SJCRH30 (cell line): ENCODE measurements around the gene POLE. TPM values are rescaled to one million over a fixed set of nuclear protein-coding genes. Genes with fewer than 3 reads are reported as not detected.

ENCODE experiments used
- DNase-seq, 2 experiments: peaks; one replicate each; pipeline ENCODE4 v3.0.0-alpha.2; 2015 to 2020
- H3K27ac ChIP-seq: fragments of 250-450 bp; sonication (Bioruptor Pico); 2 replicates; pipeline ENCODE4 v1.5.1; 2020; ENCODE audit warnings: mild to moderate bottlenecking, moderate library complexity
- H3K27me3 ChIP-seq: fragments of 250-450 bp; sonication (Bioruptor Pico); 2 replicates; pipeline ENCODE4 v1.5.1; 2020; ENCODE audit warnings: mild to moderate bottlenecking, moderate library complexity
- H3K36me3 ChIP-seq: fragments of 250-450 bp; sonication (Bioruptor Pico); 2 replicates; pipeline ENCODE4 v1.5.1; 2020; ENCODE audit warnings: mild to moderate bottlenecking, moderate library complexity
- H3K4me1 ChIP-seq: fragments of 250-450 bp; sonication (Bioruptor Pico); 2 replicates; pipeline ENCODE4 v1.5.1; 2020; ENCODE audit warnings: mild to moderate bottlenecking, moderate library complexity
- H3K4me3 ChIP-seq: fragments of 250-450 bp; sonication (Bioruptor Pico); 2 replicates; pipeline ENCODE4 v1.5.1; 2020; ENCODE audit warnings: mild to moderate bottlenecking, moderate library complexity
- H3K9me3 ChIP-seq: fragments of 250-450 bp; sonication (Bioruptor Pico); replicated peaks from 2 replicates; pipeline ENCODE4 v1.5.1; 2020; ENCODE audit warnings: mild to moderate bottlenecking, moderate library complexity
- total RNA-seq: library from RNA; depleted of rRNA; stranded (reverse); fragments of >200 nt; shearing (Covaris generic); gene quantifications from 2 replicates; pipeline ENCODE4 v1.2.3, GENCODE V29; 2014

The POLE gene
- total RNA-seq, 1 experiment from 2014 or later, result 95.8 TPM

DNA sequence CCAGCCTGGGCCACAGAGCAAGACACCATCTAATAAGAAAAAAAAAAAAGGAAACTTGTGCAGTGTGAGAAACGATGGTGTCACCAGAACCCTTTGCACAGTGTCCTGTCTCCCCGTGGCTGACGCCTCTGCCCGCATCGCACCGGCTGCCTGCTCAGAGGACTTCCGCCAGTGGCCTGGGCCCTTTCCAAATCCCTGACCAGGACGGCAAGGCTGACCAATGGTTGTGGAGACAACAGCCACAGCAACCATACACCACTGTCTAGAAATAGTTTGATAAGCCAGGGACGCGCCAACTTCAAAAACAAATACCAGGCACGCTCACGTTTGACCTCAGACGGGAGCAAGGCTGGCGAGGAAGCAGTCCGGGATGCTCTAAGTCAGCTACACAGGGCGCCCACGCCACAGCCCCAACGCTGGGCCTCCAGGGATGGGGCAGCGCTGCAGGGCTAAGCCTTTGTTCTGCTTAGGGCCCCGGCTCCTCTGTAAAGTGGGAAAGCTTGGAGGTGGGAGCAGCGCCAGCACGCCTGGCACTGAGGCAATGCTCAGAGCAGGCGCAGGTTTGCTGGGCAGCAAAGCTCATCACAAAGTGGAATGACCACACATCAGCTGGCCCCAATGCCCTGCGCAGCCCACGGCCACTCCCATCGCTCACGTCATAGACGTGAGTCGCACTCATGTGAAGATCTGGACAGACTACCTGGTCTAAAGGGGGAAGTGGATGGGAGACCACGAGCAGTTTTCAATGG, 36.0 kb upstream of the POLE start:
- peaks cover 90% of the 10 kb centered on the region for H3K36me3 ChIP-seq
- H3K4me1 ChIP-seq, result no peaks in the 10 kb centered on the region
- H3K4me3 ChIP-seq, result no peak overlapping the region
- no peak for DNase-seq
- no peaks in the 10 kb centered on the region for H3K27me3 ChIP-seq
- no peaks in the 10 kb centered on the region for H3K9me3 ChIP-seq
- no peak overlapping the region for H3K27ac ChIP-seq

DNA sequence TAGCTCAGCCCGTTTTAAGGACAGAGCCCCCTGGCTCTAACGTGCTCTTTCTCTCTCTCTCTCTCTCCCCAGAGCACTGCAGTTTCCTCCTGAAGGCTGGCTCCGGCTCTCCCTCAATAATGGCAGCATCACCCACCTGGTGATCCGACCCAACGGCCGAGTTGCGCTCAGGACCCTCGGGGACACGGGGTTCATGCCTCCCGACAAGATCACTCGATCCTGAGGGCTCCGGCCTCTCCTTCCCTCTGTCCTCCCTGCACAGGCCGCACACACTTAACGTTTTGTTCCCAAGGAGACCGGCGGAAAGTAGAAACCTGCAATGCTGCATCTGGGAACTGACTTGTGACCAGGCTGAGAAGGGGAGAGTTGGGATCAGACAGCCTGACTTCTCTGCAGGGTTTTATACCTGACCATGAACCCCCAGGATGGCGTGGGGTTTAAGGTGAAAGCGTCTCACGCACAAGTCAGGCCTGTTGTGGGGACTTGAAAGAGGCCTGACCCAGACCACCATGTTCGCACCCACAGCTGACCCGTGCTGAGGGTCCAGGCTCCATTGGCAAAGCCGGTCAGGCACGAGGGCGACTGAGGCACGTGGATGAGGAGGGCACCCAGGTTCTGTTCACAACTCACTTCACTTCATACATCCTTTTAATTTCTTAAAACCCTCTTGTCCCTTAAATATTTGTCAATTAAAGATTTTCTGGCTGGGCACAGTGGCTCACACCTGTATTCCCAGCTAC, 33.6 kb upstream of the POLE start:
- no peak for DNase-seq
- peaks cover 3% of the 10 kb centered on the region; the same call in 1 of the 2 replicates for H3K9me3 ChIP-seq
- H3K4me3 ChIP-seq, result no peak overlapping the region
- H3K27ac ChIP-seq, result no peak overlapping the region
- H3K27me3 ChIP-seq, result no peaks in the 10 kb centered on the region
- peaks cover 83% of the 10 kb centered on the region for H3K36me3 ChIP-seq
- H3K4me1 ChIP-seq, result no peaks in the 10 kb centered on the region

DNA sequence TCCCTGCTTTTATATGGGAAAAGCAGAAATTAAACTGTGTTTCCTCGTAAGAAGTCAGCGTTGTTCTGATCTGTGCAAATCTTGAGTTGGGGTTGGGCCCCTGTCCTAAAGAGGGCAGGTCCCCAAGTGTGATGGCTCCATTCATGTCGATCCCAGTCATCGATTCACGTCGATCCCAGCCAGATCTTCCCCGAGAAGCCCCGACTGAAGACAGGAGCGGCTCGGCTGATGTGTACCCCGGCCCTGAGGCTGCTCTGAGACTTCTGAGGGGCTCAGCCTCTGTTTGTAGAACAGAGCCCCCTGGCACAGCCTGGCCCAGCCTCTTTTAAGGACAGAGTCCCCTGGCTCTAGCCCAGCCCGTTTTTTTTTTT, 32.8 kb upstream of the POLE start:
- Histone ChIP-seq H3K36me3 (peaks cover 80% of the 10 kb centered on the region), H3K27ac (no peak overlapping the region)
- no peak for DNase-seq

DNA sequence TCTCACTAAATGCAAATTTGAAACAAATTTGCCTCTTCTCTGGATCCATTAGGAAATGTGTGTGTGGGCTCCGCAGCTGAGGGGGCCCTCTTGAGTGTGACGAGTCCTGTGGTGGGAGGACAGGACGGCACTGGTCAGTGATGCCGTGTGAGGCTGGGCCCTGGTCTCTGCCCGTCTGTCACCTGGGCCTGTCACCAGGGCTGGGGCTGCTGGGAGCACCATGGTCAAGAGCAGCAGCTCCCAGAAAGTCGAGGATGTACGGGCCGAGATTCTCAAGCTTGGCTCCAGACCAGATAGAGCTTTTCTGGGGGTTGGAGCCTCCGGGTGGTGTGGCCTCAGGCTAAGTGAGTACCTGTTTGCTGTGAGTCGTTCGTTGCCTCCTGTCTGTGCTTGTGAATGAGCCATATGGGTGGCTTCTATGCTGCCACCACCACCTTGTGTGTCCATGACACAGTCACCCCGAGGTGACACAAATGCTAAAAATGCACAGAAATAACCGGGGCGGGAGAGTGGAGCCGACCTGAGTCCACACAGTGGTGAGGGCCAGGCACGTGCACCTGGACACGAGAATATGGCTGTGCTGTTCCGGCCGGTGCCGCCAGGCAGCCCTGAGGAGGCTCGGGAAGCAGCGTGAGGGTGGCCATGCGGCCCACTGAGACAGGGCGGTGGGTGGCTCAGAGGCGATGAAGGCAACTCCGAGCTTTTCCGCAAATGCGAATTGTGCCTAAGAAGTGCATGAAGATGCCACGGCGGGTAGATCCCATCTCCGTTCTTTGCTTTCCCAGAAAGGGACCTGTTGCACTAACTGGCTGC, 32.2 kb upstream of the POLE start:
- H3K36me3 ChIP-seq, result peaks cover 78% of the 10 kb centered on the region
- peaks cover 3% of the 10 kb centered on the region; the same call in 1 of the 2 replicates for H3K9me3 ChIP-seq
- H3K4me3 ChIP-seq, result no peak overlapping the region
- H3K27ac ChIP-seq, result no peak overlapping the region
- no peaks in the 10 kb centered on the region for H3K27me3 ChIP-seq
- DNase-seq, result no peak
- H3K4me1 ChIP-seq, result no peaks in the 10 kb centered on the region

More for the DNA sequence above, 32.8 kb upstream of the POLE start:
- Histone ChIP-seq H3K4me3 (no peak overlapping the region), H3K4me1 (no peaks in the 10 kb centered on the region), H3K9me3 (peaks cover 3% of the 10 kb centered on the region; the same call in 1 of the 2 replicates), H3K27me3 (no peaks in the 10 kb centered on the region)

DNA sequence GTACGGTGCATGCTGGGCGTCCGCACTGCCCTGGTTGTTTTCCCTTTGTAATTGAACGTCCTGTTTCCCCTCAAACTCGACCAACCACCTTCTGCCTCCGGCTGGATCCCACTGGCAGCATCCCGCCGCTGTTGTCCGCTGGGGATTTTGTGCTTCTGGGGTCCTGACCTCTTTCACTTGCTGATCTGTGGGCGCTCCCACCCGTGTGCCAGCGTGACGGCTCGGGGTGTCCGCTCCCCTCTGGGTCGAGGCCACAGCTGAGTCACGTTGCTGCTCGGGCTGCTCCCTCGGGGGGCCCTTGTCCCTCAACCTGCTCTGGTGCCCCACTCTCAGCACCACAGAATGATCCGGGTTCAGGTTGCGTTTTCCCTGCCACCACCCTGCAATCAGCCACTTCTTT, 31.5 kb upstream of the POLE start:
- no peak for DNase-seq
- H3K9me3 ChIP-seq, result peaks cover 3% of the 10 kb centered on the region; the same call in 1 of the 2 replicates
- no peaks in the 10 kb centered on the region for H3K4me1 ChIP-seq
- H3K4me3 ChIP-seq, result no peak overlapping the region
- H3K27me3 ChIP-seq, result no peaks in the 10 kb centered on the region
- H3K36me3 ChIP-seq, result peaks cover 78% of the 10 kb centered on the region
- H3K27ac ChIP-seq, result no peak overlapping the region

DNA sequence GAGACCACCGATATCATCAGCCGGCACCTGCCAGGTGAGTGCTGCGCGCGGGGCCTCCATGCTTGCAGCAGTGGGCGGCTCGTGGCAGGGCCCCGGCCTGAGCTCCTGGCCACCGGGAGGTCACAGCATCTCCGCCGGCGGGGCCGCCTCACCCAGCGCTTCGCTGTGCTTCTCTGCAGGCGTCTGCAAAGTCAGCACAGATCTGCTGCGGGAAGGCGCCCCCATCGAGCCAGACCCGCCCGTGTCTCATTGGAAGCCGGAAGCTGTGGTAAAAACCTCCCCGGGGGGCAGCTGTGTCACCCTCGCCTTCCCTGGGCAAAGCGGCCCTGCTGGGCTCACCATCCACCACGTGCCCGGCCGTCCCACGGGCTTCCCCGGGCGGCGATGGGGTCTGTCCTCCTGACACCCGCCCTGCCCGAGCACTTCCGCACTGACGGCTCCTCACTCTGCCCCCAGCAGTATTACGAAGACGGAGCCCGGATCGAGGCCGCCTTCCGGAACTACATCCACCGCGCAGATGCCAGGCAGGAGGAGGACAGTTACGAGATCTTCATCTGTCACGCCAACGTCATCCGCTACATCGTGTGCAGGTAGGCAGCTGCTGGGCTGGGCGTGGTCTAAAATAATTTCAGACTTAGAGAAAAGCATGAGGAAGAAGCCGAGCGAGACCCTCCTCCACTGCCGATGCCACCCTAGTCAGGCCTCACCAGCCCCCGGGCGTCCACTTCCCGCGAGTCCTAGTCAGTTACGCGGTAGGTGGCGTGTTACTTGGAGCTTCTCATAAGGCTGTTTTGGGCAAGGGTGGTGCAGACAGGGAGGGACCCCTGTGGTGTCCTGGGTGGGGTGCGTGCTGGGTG, 30.6 kb upstream of the POLE start:
- Histone ChIP-seq H3K27me3 (no peaks in the 10 kb centered on the region), H3K4me3 (no peak overlapping the region), H3K36me3 (peaks cover 75% of the 10 kb centered on the region), H3K27ac (no peak overlapping the region), H3K4me1 (no peaks in the 10 kb centered on the region), H3K9me3 (peaks cover 3% of the 10 kb centered on the region; the same call in 1 of the 2 replicates)
- no peak for DNase-seq

DNA sequence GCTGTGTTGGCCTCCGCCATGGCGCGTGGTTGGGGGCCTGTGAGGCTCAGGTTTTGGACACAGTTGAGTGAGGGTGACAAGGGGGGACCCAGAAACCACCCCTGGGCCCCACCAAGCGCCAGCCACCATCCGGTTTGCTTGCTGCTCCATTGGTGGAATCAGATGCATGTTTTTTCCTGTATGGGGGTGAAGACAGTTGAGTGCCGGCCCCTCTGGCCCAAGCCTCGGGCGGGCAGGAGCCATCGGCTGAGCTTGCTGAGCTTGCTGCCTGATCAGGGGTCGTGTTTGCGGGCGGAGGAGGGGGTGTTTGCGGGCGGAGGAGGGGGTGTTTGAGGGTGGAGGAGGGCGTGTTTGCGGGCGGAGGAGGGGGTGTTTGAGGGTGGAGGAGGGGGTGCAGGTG, 29.9 kb upstream of the POLE start:
- H3K4me3 ChIP-seq, result no peak overlapping the region
- H3K9me3 ChIP-seq, result peaks cover 3% of the 10 kb centered on the region; the same call in 1 of the 2 replicates
- no peak overlapping the region for H3K27ac ChIP-seq
- no peaks in the 10 kb centered on the region for H3K27me3 ChIP-seq
- H3K4me1 ChIP-seq, result no peaks in the 10 kb centered on the region
- no peak for DNase-seq
- H3K36me3 ChIP-seq, result peaks cover 69% of the 10 kb centered on the region

DNA sequence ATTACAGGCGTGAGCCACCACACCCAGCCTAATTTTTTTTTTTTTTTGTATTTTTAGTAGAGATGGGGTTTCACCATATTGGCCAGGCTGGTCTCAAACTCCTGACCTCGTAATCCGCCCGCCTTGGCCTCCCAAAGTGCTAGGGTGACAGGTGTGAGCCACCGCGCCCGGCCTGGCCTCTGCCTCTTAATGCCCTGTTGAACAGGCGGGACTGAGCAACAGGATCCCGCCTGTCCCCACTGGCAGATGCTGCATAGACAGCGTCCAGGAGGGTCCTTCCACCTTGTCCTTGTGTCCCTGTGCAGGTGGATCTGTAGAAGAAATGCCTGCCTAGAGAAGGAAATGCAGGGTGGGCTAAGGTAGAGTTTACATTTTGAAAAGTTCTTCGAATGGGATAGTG, 29.2 kb upstream of the POLE start:
- H3K4me3 ChIP-seq, result no peak overlapping the region
- H3K27ac ChIP-seq, result no peak overlapping the region
- no peaks in the 10 kb centered on the region for H3K27me3 ChIP-seq
- no peak for DNase-seq
- H3K36me3 ChIP-seq, result peaks cover 63% of the 10 kb centered on the region
- peaks cover 3% of the 10 kb centered on the region; the same call in 1 of the 2 replicates for H3K9me3 ChIP-seq
- H3K4me1 ChIP-seq, result no peaks in the 10 kb centered on the region

DNA sequence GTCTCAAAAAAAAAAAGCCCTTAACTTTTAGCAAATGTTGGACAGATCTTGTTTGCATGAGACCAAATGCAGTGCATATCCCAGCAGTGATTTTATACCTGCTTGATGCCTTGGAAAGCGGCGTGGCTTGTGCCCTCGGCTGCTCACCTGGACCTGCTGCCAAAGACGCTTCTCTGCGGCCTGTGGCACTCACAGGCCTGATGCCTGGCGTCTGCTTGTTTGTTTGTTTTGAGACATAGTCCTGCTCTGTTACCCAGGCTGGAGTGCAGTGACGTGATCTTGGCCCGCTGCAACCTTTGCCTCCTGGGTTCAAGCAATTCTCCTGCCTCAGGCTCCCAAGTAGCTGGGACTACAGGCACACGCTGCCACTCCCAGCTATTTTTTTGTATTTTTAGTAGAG, 28.7 kb upstream of the POLE start:
- DNase-seq, result no peak
- H3K4me1 ChIP-seq, result no peaks in the 10 kb centered on the region
- no peaks in the 10 kb centered on the region for H3K27me3 ChIP-seq
- H3K36me3 ChIP-seq, result peaks cover 58% of the 10 kb centered on the region
- H3K9me3 ChIP-seq, result peaks cover 3% of the 10 kb centered on the region; the same call in 1 of the 2 replicates
- no peak overlapping the region for H3K27ac ChIP-seq
- no peak overlapping the region for H3K4me3 ChIP-seq

DNA sequence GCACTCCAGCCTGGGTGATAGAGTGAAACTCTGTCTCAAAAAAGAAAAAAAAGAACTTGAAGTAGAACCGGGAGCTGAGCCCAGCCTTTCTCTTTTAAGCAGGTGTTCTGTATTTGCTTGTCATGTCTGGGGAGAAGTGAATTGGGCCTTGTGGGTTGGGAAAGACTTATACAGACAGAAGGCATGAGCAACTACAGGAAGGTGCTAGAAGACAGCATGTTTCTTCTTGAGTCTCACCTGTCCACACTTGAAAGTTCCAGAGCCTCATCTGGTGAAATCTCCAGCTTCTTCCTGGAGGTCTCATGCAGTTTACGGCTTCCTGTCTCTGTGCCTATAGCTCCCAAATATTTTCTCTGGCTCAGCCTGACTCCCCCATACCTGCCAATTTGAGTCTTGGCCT, 26.0 kb upstream of the POLE start:
- Histone ChIP-seq H3K4me1 (no peaks in the 10 kb centered on the region), H3K36me3 (peaks cover 38% of the 10 kb centered on the region), H3K27me3 (no peaks in the 10 kb centered on the region), H3K4me3 (no peak overlapping the region), H3K9me3 (peaks cover 3% of the 10 kb centered on the region; the same call in 1 of the 2 replicates), H3K27ac (no peak overlapping the region)
- no peak for DNase-seq

DNA sequence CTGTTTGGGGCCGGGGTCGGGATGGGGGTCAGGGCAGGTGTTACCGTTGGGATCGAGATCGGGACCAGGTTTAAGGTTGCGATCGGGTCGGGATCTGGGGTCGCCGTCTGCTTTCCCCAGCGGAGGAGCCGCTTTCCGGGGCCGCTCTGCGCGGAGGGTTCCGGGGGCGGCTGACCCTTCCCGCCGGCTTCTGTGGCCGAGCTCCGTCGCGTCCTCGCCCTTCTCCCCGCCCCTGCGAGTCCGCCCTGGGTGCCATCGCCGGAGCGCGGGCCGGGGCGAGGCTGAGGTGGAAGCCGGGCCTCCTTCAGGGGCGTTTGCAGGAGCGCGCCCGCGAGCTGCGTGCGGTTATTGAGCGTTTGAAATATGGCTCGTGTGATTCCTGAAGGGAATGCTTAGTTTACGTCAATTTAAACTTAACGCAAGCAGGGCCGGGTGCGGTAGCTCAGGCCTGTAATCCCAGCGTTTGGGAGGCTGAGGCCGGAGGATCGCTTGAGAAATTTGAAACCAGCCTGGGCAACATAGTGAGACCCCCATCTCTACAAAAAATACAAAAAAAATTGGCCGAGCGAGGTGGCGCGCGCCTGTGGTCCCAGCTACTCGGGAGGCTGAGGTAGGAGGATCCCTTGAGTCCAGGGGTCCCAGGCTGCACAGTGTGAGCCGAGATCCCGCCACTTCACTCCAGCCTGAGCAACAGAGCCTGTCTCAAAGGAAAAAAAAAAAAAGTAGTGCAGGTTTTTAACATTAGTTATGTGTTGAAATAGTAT, 24.1 kb upstream of the POLE start:
- Histone ChIP-seq H3K36me3 (peaks cover 26% of the 10 kb centered on the region), H3K9me3 (no peaks in the 10 kb centered on the region), H3K27me3 (no peaks in the 10 kb centered on the region), H3K27ac (peak overlapping the region; percentile 20; the same call in 1 of the 2 replicates), H3K4me3 (peak overlapping the region; percentile 65), H3K4me1 (no peaks in the 10 kb centered on the region)
- peak; percentile 22 to 31 for DNase-seq

DNA sequence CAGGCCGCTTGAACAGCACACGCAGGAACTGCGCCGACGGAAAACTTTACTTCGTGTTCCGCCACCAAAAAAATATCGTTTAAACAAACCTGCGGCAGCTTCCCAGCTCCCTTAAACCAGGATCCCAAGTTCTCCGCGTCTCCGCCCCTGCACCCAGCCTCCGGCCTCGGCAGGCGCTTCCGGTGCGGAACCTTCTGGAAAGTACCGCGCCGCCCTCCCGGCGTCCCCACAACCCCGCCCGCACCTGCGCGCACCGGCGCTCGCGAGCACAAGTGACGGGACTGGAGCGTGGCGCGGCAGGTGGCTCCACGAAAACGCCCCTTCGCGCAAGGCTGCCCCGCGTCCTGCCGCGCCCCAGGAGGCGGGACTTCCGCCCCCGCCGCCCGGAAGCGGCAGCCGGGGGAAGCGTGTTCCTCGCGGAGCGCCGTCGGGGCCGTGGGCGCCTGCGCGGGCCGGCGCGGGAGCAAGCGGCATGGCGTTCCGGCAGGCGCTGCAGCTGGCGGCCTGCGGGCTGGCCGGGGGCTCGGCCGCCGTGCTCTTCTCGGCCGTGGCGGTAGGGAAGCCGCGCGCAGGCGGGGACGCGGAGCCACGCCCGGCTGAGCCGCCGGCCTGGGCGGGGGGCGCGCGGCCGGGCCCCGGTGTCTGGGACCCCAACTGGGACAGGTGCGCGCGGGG, 23.4 kb upstream of the POLE start, which contains the start of gene PGAM5:
Gene PGAM5 (plus strand): TSS at position 438 of the 675 bp plus-strand sequence. CDS start 35 bp downstream, at position 473.
- H3K4me3 ChIP-seq, result peak within 1 kb of the TSS; percentile 65
- H3K9me3 ChIP-seq, result no peaks in the 10 kb centered on the region
- H3K27me3 ChIP-seq, result no peaks in the 10 kb centered on the region
- peak within 1 kb of the TSS; percentile 24; the same call in 1 of the 2 replicates for H3K27ac ChIP-seq
- peak; percentile 70 to 79 for DNase-seq
- no peaks in the 10 kb centered on the region for H3K4me1 ChIP-seq
- H3K36me3 ChIP-seq, result peaks cover 26% of the 10 kb centered on the region

DNA sequence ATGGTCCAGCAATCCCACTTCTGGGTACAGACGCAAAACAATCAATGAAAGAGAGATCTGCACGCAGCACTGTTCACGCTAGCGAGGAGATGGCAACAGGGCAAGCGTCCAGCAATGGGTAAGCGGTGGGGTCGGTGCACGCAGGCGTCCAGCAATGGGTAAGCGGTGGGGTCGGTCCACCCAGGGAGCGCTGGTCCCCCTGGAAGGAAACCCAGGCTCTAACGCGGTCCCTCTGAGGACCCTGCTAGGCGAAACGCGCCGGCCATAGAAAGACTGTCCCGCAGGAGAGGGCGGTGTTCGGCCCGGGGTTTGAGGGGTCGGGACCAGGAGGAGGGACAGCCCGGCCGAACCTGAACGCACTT, 22.9 kb upstream of the POLE start:
- no peaks in the 10 kb centered on the region for H3K9me3 ChIP-seq
- no peaks in the 10 kb centered on the region for H3K27me3 ChIP-seq
- H3K4me1 ChIP-seq, result no peaks in the 10 kb centered on the region
- peak overlapping the region; percentile 24; the same call in 1 of the 2 replicates for H3K27ac ChIP-seq
- H3K36me3 ChIP-seq, result peaks cover 23% of the 10 kb centered on the region
- H3K4me3 ChIP-seq, result peak overlapping the region; percentile 65
- DNase-seq, result no peak
